Hepatocyte (in vitro differentiated cells): ENCODE data around the gene LMO2. TPM values are rescaled to one million over a fixed set of nuclear protein-coding genes. Genes with fewer than 3 reads are reported as not detected.

Source experiments
- DNase-seq: peaks from one replicate; pipeline ENCODE4 v3.0.0-alpha.2; 2016; ENCODE audit warnings: low spot score
- H2AFZ ChIP-seq: fragments of 200-600 bp; sonication (generic); 2 replicates; pipeline ENCODE4 v1.6.0; 2016; ENCODE audit warnings: antibody characterized with exemption, mild to moderate bottlenecking
- H3K27ac ChIP-seq: fragments of 200-600 bp; sonication (generic); 2 replicates; pipeline ENCODE4 v1.5.1; 2016; ENCODE audit warnings: mild to moderate bottlenecking
- H3K27me3 ChIP-seq: fragments of 200-600 bp; sonication (generic); 2 replicates; pipeline ENCODE4 v1.6.1; 2016
- H3K36me3 ChIP-seq: fragments of 200-600 bp; sonication (generic); replicated peaks from 2 replicates; pipeline ENCODE4 v1.5.1; 2016; ENCODE audit warnings: low read depth; ENCODE audit not compliant: insufficient read depth
- H3K4me1 ChIP-seq: fragments of 200-600 bp; sonication (generic); 2 replicates; pipeline ENCODE4 v1.5.1; 2016; ENCODE audit warnings: mild to moderate bottlenecking, moderate library complexity; ENCODE audit not compliant: insufficient read depth
- H3K4me2 ChIP-seq: fragments of 200-600 bp; sonication (generic); 2 replicates; pipeline ENCODE4 v1.6.0; 2016
- H3K4me3 ChIP-seq: fragments of 200-600 bp; sonication (generic); 2 replicates; pipeline ENCODE4 v1.5.1; 2016; ENCODE audit warnings: mild to moderate bottlenecking
- H3K79me2 ChIP-seq: fragments of 200-600 bp; sonication (generic); 2 replicates; pipeline ENCODE4 v1.6.0; 2017; ENCODE audit warnings: mild to moderate bottlenecking
- H3K9me2 ChIP-seq: fragments of 200-600 bp; sonication (generic); replicated peaks from 2 replicates; pipeline ENCODE4 v1.6.0; 2017; ENCODE audit warnings: mild to moderate bottlenecking; ENCODE audit not compliant: insufficient read depth
- H3K9me3 ChIP-seq: fragments of 200-600 bp; sonication (generic); 2 replicates; pipeline ENCODE4 v1.5.1; 2016; ENCODE audit warnings: low read depth, mild to moderate bottlenecking
- H4K20me1 ChIP-seq: fragments of 200-600 bp; sonication (generic); 2 replicates; pipeline ENCODE4 v1.6.0; 2016; ENCODE audit warnings: mild to moderate bottlenecking; ENCODE audit not compliant: insufficient read depth, poor library complexity, severe bottlenecking
- CTCF ChIP-seq: fragments of 200-600 bp; sonication (generic); IDR thresholded peaks from 2 replicates; pipeline ENCODE4 v1.5.1; 2016; ENCODE audit warnings: antibody characterized with exemption, mild to moderate bottlenecking; ENCODE audit not compliant: poor library complexity
- EZH2 ChIP-seq: fragments of 200-600 bp; sonication (generic); IDR thresholded peaks from 2 replicates; pipeline ENCODE4 v1.6.1; 2016; ENCODE audit warnings: antibody characterized with exemption, mild to moderate bottlenecking, borderline replicate concordance
- EZH2phosphoT487 ChIP-seq: fragments of 200-600 bp; sonication (generic); IDR thresholded peaks from one replicate; pipeline ENCODE4 v1.6.1; 2018; ENCODE audit warnings: antibody characterized with exemption, mild to moderate bottlenecking, low read depth, moderate library complexity; ENCODE audit not compliant: unreplicated experiment, severe bottlenecking
- WGBS: methylation state at CpG from one replicate; pipeline ENCODE4 v1.1.6; 2016; ENCODE audit warnings: low lambda C conversion rate; ENCODE audit errors: missing lambda C conversion rate; 5-methylcytosine and 5-hydroxymethylcytosine counted together
- polyA plus RNA-seq: library from polyadenylated mRNA; unstranded; fragments of >200 nt; fragmentation: Nextera tagmentation; extraction: Ambion mirVana; gene quantifications from 2 replicates; pipeline ENCODE4 v1.2.1, GENCODE V29; 2016
- total RNA-seq: library from RNA; depleted of rRNA; stranded (reverse); fragments of >200 nt; gene quantifications from 2 replicates; pipeline ENCODE4 v1.2.3, GENCODE V29; 2014

The LMO2 gene
- total and polyA plus RNA-seq, 2 experiments from 2014 or later = 2.5 to 5.5 TPM

- H3K36me3 ChIP-seq = no peaks in the 10 kb centered on the region
- H3K27me3 ChIP-seq = peaks cover 17% of the 10 kb centered on the region
- no peaks in the 10 kb centered on the region for H3K9me2 ChIP-seq
- H3K79me2 ChIP-seq = no peaks in the 10 kb centered on the region
- no peak for TF ChIP-seq EZH2phosphoT487
- no peak for TF ChIP-seq EZH2
- no peak for TF ChIP-seq CTCF
- H3K27ac ChIP-seq = no peak overlapping the region
- no peaks in the 10 kb centered on the region for H3K9me3 ChIP-seq
- no peak overlapping the region for H3K4me2 ChIP-seq
- H2AFZ ChIP-seq = no peak overlapping the region
- H3K4me1 ChIP-seq = no peaks in the 10 kb centered on the region
- H3K4me3 ChIP-seq = no peak overlapping the region
- H4K20me1 ChIP-seq = no peaks in the 10 kb centered on the region
- WGBS = 93% methylated on average over 16 of the region's 16 CpGs
- DNase-seq = no peak
These were observed 59.2 kb downstream of the LMO2 start for GRCh38 chr11:33832676-33833075.

GRCh38 chr11:33830903-33831648 lies 60.8 kb downstream of the LMO2 start:
- no peaks in the 10 kb centered on the region for H3K9me3 ChIP-seq
- no peaks in the 10 kb centered on the region for H4K20me1 ChIP-seq
- H3K27me3 ChIP-seq = peaks cover 33% of the 10 kb centered on the region
- H3K27ac ChIP-seq = no peak overlapping the region
- H3K4me3 ChIP-seq = no peak overlapping the region
- DNase-seq = no peak
- H3K4me2 ChIP-seq = no peak overlapping the region
- H3K36me3 ChIP-seq = no peaks in the 10 kb centered on the region
- H2AFZ ChIP-seq = no peak overlapping the region
- H3K9me2 ChIP-seq = no peaks in the 10 kb centered on the region
- H3K79me2 ChIP-seq = no peaks in the 10 kb centered on the region
- WGBS = 76% methylated on average over 6 of the region's 6 CpGs
- no peak for TF ChIP-seq EZH2phosphoT487
- TF ChIP-seq EZH2 = no peak
- no peaks in the 10 kb centered on the region for H3K4me1 ChIP-seq

GRCh38 chr11:33829430-33830141 lies 62.3 kb downstream of the LMO2 start:
- peak; percentile 63 for DNase-seq
- TF ChIP-seq EZH2phosphoT487 = no peak
- peak; percentile 85 for TF ChIP-seq CTCF
- peak; percentile 49 for TF ChIP-seq EZH2
- 20% methylated on average over 10 of the region's 10 CpGs for WGBS

More at GRCh38 chr11:33829430-33830141, 62.3 kb downstream of the LMO2 start:
- no peaks in the 10 kb centered on the region for H3K9me3 ChIP-seq
- H3K27me3 ChIP-seq = peaks cover 40% of the 10 kb centered on the region
- no peaks in the 10 kb centered on the region for H3K4me1 ChIP-seq
- H3K27ac ChIP-seq = no peak overlapping the region
- peak overlapping the region; percentile 56 for H3K4me3 ChIP-seq
- no peaks in the 10 kb centered on the region for H4K20me1 ChIP-seq
- no peaks in the 10 kb centered on the region for H3K79me2 ChIP-seq
- peak overlapping the region; percentile 60 for H2AFZ ChIP-seq
- H3K9me2 ChIP-seq = no peaks in the 10 kb centered on the region
- peak overlapping the region; percentile 97 for H3K4me2 ChIP-seq
- H3K36me3 ChIP-seq = no peaks in the 10 kb centered on the region
